ENCODE data around the gene DENND5A. TPM values are rescaled to one million over a fixed set of nuclear protein-coding genes. Genes with fewer than 3 reads are reported as not detected.
"Not testable (repeated sequence)": the region's sequence is repeated elsewhere in the genome, so short reads cannot be mapped to it uniquely, and the experiment has no call there.

DENND5A gene
- total RNA-seq, 4 donors from 2014 or later: 13.8 to 56.3 (median 23.4) TPM

DNA sequence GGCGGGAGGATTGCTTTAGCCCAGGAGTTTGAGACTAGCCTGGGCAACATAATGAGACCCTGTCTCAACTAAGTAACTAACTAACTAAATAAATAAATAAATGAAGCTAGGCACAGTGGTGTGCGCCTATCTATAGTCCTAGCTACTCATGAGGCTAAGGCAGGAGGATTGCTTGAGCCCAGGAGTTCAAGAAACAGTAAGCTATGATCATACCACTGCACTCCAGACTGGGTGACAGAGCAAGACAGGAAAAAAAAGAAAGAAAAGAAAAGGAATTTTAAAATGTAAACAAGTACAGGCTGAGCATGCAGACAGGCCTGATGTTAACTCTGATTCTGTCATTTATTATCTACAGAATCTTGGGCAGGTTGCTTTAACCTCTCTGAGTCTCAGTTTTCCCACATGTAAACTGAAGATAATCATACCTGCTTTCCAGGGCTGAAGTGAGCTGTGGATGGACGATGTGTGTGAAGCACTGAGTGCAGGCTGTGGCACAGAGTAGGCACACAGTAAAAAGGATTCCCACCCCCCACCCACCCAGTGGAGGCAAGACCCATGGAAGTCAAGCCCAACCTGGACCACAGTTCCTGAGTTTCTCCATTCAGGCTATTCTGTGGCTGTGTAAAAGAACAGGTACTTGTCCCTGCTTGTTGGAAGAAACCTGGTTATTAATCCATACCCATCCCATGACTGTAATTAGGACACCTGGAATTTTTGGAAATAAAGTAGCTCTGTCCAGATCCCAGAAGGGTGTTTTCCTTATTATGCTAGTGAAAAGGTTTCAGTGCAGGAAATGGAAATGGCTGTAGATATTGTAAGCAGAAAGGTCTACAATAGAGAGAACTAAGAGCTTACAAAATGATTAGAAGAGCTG, 155.1 kb downstream of the DENND5A start:
- TF ChIP-seq POLR2A (IDR thresholded peaks at IDR 0.05): no peak
- TF ChIP-seq, protein P1, sequence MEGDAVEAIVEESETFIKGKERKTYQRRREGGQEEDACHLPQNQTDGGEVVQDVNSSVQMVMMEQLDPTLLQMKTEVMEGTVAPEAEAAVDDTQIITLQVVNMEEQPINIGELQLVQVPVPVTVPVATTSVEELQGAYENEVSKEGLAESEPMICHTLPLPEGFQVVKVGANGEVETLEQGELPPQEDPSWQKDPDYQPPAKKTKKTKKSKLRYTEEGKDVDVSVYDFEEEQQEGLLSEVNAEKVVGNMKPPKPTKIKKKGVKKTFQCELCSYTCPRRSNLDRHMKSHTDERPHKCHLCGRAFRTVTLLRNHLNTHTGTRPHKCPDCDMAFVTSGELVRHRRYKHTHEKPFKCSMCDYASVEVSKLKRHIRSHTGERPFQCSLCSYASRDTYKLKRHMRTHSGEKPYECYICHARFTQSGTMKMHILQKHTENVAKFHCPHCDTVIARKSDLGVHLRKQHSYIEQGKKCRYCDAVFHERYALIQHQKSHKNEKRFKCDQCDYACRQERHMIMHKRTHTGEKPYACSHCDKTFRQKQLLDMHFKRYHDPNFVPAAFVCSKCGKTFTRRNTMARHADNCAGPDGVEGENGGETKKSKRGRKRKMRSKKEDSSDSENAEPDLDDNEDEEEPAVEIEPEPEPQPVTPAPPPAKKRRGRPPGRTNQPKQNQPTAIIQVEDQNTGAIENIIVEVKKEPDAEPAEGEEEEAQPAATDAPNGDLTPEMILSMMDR (IDR thresholded peaks at IDR 0.05): no peak
- intact Hi-C loops (cut with DNase I): no loop called here
- H3K27me3 ChIP-seq: no peaks in the 10 kb centered on the region
- peaks cover 0 to 12% (median 0%) of the 10 kb centered on the region in 3 donors for H3K4me1 ChIP-seq
- no peaks in the 10 kb centered on the region for H3K36me3 ChIP-seq
- no peak overlapping the region for H3K27ac ChIP-seq
- H3K9me3 ChIP-seq: peaks cover 0 to 22% (median 0%) of the 10 kb centered on the region in 3 donors
- WGBS, 2 donors: 60 to 73% methylated on average over 2 to 3 of the region's 3 CpGs
- no peak overlapping the region for H3K4me3 ChIP-seq
- no peak for DNase-seq

DNA sequence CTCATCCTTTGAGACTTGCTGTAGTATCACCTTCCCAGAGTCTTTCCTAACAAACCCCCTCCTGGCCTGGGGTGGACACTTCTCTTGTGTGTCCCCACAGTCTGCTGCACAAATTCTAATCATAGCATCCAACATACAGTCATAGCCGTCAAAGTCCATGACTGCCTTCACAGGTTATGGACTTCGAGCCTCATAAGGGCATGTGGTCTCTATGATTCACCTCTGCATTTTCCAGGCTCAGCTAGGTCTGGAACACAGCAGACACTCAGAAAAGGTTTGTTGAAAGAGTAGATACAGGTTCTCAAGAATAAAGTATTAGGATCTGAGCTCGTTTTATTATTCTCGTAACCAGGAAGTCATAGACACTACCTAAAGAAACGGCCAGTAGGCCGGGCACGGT, 160.6 kb downstream of the DENND5A start:
- no peak overlapping the region for H3K27ac ChIP-seq
- intact Hi-C loops (cut with DNase I): no loop called here
- no peaks in the 10 kb centered on the region for H3K27me3 ChIP-seq
- WGBS, 2 donors: 91 to 93% methylated on average over 6 to 7 of the region's 7 CpGs
- H3K9me3 ChIP-seq: no peaks in the 10 kb centered on the region
- H3K4me3 ChIP-seq: no peak overlapping the region
- DNase-seq: no peak
- TF ChIP-seq, protein P1 (IDR thresholded peaks at IDR 0.05): no peak
- no peak for TF ChIP-seq POLR2A (IDR thresholded peaks at IDR 0.05)
- no peaks in the 10 kb centered on the region for H3K4me1 ChIP-seq
- H3K36me3 ChIP-seq: no peaks in the 10 kb centered on the region

DNA sequence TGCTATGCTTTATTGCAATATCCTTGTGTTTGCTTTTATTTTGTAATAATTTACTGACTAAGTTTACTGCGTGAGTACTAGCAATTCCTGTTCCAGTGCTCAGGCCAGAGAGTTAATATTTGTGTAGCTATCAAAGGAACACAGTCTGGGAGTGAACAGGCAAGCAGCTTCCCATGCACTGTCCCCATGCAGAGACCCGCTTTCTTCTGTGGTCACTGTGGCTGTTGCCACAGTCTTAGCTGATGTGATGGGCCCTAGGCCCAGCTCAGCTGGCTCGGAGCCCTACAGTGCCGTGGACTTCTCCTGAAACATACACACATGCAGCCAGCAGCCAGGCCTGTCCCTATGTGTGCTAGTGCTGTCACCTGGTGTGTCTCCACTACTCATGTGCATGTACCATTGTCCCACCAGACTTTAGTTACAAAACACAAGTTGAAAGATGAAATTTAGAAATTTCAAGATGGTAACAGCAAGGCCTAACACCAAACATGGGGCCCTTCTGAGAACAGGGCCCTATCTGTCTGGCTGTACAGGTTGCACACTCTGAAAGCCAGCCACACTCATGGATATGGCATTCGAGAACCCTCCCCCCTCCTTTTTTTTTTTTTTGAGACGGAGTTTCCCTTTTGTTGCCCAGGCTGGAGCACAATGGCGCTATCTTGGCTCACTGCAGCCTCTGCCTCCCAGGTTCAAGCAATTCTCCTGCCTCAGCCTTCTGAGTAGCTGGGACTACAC, 161.4 kb downstream of the DENND5A start:
- WGBS, 2 donors: 83 to 96% methylated on average over 4 to 7 of the region's 7 CpGs
- intact Hi-C loops (cut with DNase I): no loop called here
- Histone ChIP-seq H3K36me3 (no peaks in the 10 kb centered on the region), H3K27me3 (no peaks in the 10 kb centered on the region), H3K4me1 (no peaks in the 10 kb centered on the region), H3K27ac (no peak overlapping the region), H3K9me3 (no peaks in the 10 kb centered on the region), H3K4me3 (no peak overlapping the region)
- TF ChIP-seq POLR2A (IDR thresholded peaks at IDR 0.05): no peak
- TF ChIP-seq, protein P1 (IDR thresholded peaks at IDR 0.05): no peak
- no peak for DNase-seq

DNA sequence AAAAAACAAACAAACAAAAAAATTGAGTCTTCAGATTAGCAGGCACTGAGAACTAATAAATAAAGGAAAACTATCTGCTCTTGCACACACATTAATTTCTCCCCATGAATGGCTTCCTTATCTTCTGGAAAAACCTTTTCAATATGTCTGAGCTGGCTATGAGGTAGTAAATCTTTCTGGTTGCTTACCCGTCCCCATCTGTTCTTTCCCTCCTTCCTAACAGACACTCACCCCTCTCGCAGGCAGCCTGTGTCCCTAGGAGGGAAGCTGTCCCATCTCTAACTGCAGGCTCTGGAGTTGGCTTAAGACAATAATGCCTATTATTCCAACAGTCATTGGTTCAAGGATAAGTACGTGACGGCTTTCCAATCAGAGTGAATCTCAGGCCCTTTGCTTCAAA, 165.5 kb downstream of the DENND5A start:
- no peak for DNase-seq
- intact Hi-C loops (cut with DNase I): no loop called here
- Histone ChIP-seq H3K27ac (no peak overlapping the region), H3K27me3 (peaks cover 0 to 6% (median 0%) of the 10 kb centered on the region in 4 donors), H3K9me3 (no peaks in the 10 kb centered on the region), H3K4me1 (no peaks in the 10 kb centered on the region), H3K36me3 (no peaks in the 10 kb centered on the region), H3K4me3 (no peak overlapping the region)
- TF ChIP-seq POLR2A (IDR thresholded peaks at IDR 0.05): no peak
- TF ChIP-seq, protein P1 (IDR thresholded peaks at IDR 0.05): no peak
- WGBS, 2 donors: 77 to 78% methylated on average over 3 to 4 of the region's 4 CpGs

DNA sequence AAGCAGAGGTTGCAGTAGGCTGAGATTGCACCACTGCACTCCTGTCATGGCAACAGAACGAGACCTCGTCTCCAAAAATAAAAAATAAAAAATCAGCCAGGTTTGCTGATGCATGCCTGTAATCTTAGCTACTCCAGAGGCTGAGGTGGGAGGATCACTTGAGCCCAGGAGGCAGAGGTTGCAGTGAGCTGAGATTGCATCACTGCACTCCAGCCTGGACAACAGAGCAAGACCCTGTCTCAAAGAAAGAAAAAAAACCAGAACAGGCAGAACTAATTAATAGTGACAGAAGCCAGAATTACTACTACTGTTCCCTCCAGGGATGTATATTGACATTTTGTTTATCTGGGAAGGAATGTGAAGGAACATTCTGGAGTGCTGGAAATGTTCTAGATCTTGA, 166.7 kb downstream of the DENND5A start:
- 46 to 50% methylated on average over 2 of the region's 2 CpGs for WGBS, 2 donors
- H3K27me3 ChIP-seq; H3K4me1 ChIP-seq; H3K9me3 ChIP-seq; intact Hi-C loops (cut with DNase I); DNase-seq; H3K36me3 ChIP-seq; H3K27ac ChIP-seq; H3K4me3 ChIP-seq: not testable (repeated sequence)

DNA sequence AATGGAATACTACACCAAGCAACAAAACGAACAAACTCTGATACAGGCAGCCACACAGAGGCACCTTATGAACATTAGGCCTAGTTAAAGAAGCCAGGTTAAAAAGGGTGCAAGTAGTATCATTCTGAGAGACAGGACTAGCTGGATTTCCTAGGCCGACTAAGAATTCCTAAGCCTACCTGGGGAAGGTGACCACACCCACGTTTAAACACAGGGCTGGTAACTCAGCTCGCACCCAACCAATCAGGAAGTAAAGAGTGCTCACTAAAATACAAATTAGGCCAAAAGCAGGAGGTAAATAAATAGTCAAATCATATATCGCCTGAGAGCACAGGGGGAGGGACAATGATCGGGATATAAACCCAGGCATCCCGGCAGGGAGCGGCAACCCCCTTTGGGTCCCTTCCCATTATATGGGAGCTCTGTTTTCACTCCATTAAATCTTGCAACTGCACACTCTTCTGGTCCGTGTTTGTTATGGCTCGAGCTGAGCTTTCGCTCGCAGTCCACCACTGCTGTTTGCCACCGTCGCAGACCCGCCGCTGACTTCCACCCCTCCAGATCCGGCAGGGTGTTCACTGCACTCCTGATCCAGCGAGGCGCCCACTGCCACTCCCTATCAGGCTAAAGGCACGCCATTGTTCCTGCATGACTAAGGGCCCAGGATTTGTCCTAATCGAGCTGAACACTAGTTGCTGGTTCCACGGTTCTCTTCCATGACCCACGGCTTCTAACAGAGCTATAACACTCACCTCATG, 167.8 kb downstream of the DENND5A start:
- H3K4me3 ChIP-seq; H3K9me3 ChIP-seq; H3K4me1 ChIP-seq; H3K36me3 ChIP-seq; intact Hi-C loops (cut with DNase I); DNase-seq: not testable (repeated sequence)
- Histone ChIP-seq H3K27me3 (peaks cover 0 to 12% (median 0%) of the 10 kb centered on the region in 4 donors), H3K27ac (peak overlapping the region in 2 of 4 donors; percentile 23 to 44)
- 82% methylated on average over 15 to 20 of the region's 23 CpGs for WGBS, 2 donors

All from esophagus squamous epithelium (tissue), 5 donors.